HepG2 (cell line): ENCODE results near the gene GALNTL6. TPM values are rescaled to one million over a fixed set of nuclear protein-coding genes. Genes with fewer than 3 reads are reported as not detected.

Experiments used
- ATAC-seq: fragments of 200-7000 bp; cut with Tn5 transposase; 3 replicates; pipeline ENCODE4 v1.9.1; 2020; ENCODE audit warnings: mild to moderate bottlenecking, moderate library complexity
- BruUV-seq: library from RNA; stranded (reverse); fragments of 400-500 nt; replicated peaks from 2 replicates; lab custom pipeline; 2021; lab: Mats Ljungman, UMichigan
- CTCF ChIA-PET: fragments of 300-600 bp; formaldehyde crosslinking; extraction: SDS; loops from one replicate; lab custom pipeline; 2021; ENCODE audit warnings: low total read pairs, inconsistent platforms, low intra/inter-chr PET ratio; lab: Yijun Ruan, JAX
- POLR2A ChIA-PET: fragments of 350-600 bp; sonication (Branson Sonifier 250); formaldehyde crosslinking; loops from one replicate; lab custom pipeline; 2020; ENCODE audit warnings: antibody characterized with exemption, inconsistent platforms; lab: Yijun Ruan, JAX
- DNase-seq: peaks from one replicate; pipeline ENCODE4 v3.0.0-alpha.2; 2015; ENCODE audit warnings: low spot score
- FAIRE-seq: peaks from 3 replicates; lab custom pipeline; 2011; peaks lifted over from hg19 to GRCh38; lab: Jason Lieb, UNC
- H2AFZ ChIP-seq: one replicate; pipeline ENCODE4 v1.6.1; 2011; ENCODE audit warnings: low read length, inconsistent platforms
- H3K27ac ChIP-seq: fragments of 300-600 bp; 3 replicates; pipeline ENCODE4 v1.8.0; 2011; ENCODE audit warnings: mixed run types, mild to moderate bottlenecking, mixed read lengths, low read length, inconsistent platforms; ENCODE audit not compliant: insufficient read depth; ENCODE audit errors: extremely low read length
- H3K27me3 ChIP-seq, 2 experiments: fragments of 200-600 bp in 1 of 2; 2 replicates in 1 of 2; 3 replicates in 1 of 2; pipeline versions ENCODE4 v1.6.0 to v1.8.0; 2011; ENCODE audit warnings: low read length in 2 of 2, mild to moderate bottlenecking in 2 of 2, moderate library complexity in 2 of 2, inconsistent platforms in 1 of 2; ENCODE audit not compliant: insufficient read depth in 2 of 2, control insufficient read depth in 1 of 2
- H3K36me3 ChIP-seq, 2 experiments: fragments of 200-600 bp in 1 of 2; replicated peaks in 1 of 2; 2 replicates in 1 of 2; 3 replicates in 1 of 2; pipeline versions ENCODE4 v1.5.1 to v1.8.0; 2011; ENCODE audit warnings: low read length in 2 of 2, inconsistent platforms in 1 of 2; ENCODE audit not compliant: insufficient read depth in 2 of 2, control insufficient read depth in 1 of 2
- H3K4me1 ChIP-seq: 2 replicates; pipeline ENCODE4 v1.5.1; 2012; ENCODE audit warnings: low read length, inconsistent platforms; ENCODE audit not compliant: insufficient read depth
- H3K4me2 ChIP-seq: 2 replicates; pipeline ENCODE4 v1.6.0; 2011; ENCODE audit warnings: low read depth, low read length, inconsistent platforms
- H3K4me3 ChIP-seq, 3 experiments: fragments of 200-600 bp in 1 of 3; sonication (generic), shearing (Covaris generic) in 1 of 3; replicated peaks in 1 of 3; 2 replicates each; pipeline ENCODE4 v1.5.1; 2011 to 2016; ENCODE audit warnings: low read length in 3 of 3, inconsistent platforms in 2 of 3, low read depth in 2 of 3, mild to moderate bottlenecking in 2 of 3, control low read depth in 1 of 3, mixed read lengths in 1 of 3; ENCODE audit not compliant: insufficient read depth in 1 of 3
- H3K79me2 ChIP-seq: one replicate; pipeline ENCODE4 v1.6.1; 2011; ENCODE audit warnings: low read length, inconsistent platforms; ENCODE audit not compliant: insufficient read depth
- H3K9ac ChIP-seq: 2 replicates; pipeline ENCODE4 v1.6.0; 2011; ENCODE audit warnings: mild to moderate bottlenecking, low read depth, low read length, inconsistent platforms; ENCODE audit not compliant: insufficient read depth
- H3K9me3 ChIP-seq: 2 replicates; pipeline ENCODE4 v1.5.1; 2012; ENCODE audit warnings: mild to moderate bottlenecking, low read length
- H4K20me1 ChIP-seq: 2 replicates; pipeline ENCODE4 v1.6.0; 2011; ENCODE audit warnings: inconsistent platforms, mild to moderate bottlenecking, low read length, moderate library complexity; ENCODE audit not compliant: insufficient read depth
- ATRX ChIP-seq: sonication (generic); formaldehyde crosslinking; IDR thresholded peaks from 2 replicates; pipeline ENCODE4 v1.4.0; 2020; ENCODE audit warnings: missing genetic modification reagents, borderline replicate concordance
- CEBPG ChIP-seq: IDR thresholded peaks from 2 replicates; pipeline ENCODE4 v1.6.1; 2016
- ELK4 ChIP-seq: sonication (generic); formaldehyde crosslinking; IDR thresholded peaks from 2 replicates; pipeline ENCODE4 v1.9.0; 2021; ENCODE audit warnings: missing genetic modification reagents, borderline replicate concordance
- FLYWCH1 ChIP-seq: sonication (generic); formaldehyde crosslinking; IDR thresholded peaks from 2 replicates; pipeline ENCODE4 v1.8.1; 2023; ENCODE audit warnings: mild to moderate bottlenecking, missing genetic modification reagents
- FOXK1 ChIP-seq: sonication (generic); formaldehyde crosslinking; IDR thresholded peaks from 2 replicates; pipeline ENCODE4 v1.4.0; 2020; ENCODE audit warnings: low read depth, missing genetic modification reagents, borderline replicate concordance
- KLF16 ChIP-seq, 2 experiments: sonication (generic) in 1 of 2; formaldehyde crosslinking in 1 of 2; IDR thresholded peaks; 2 replicates each; pipeline versions ENCODE4 v1.6.1 to v1.8.0; 2016 to 2023; ENCODE audit warnings: missing genetic modification reagents in 2 of 2, missing compliant biosample characterization in 1 of 2
- PCBP2 ChIP-seq: fragments of 200-400 bp; formaldehyde crosslinking; optimal IDR thresholded peaks from 2 replicates; pipeline ENCODE3; 2018; ENCODE audit warnings: low read length, low read depth; ENCODE audit not compliant: poor library complexity, severe bottlenecking
- PHF8 ChIP-seq: sonication (generic); formaldehyde crosslinking; IDR thresholded peaks from 2 replicates; pipeline ENCODE4 v1.5.0; 2020; ENCODE audit warnings: missing genetic modification reagents
- ZBTB7B ChIP-seq: sonication (generic); formaldehyde crosslinking; IDR thresholded peaks from 2 replicates; pipeline ENCODE4 v1.4.0; 2020; ENCODE audit warnings: missing genetic modification reagents
- ZNF205 ChIP-seq: IDR thresholded peaks from 2 replicates; pipeline ENCODE4 v1.6.1; 2018; ENCODE audit warnings: missing biosample characterization, missing genetic modification reagents
- ZNF781 ChIP-seq: sonication (generic); formaldehyde crosslinking; IDR thresholded peaks from 2 replicates; pipeline ENCODE4 v1.5.1; 2020; ENCODE audit warnings: borderline replicate concordance, mild to moderate bottlenecking, missing genetic modification reagents; ENCODE audit errors: not compliant biosample characterization
- ZNF788 ChIP-seq: sonication (generic); formaldehyde crosslinking; IDR thresholded peaks from 2 replicates; pipeline ENCODE4 v1.5.0; 2020; ENCODE audit warnings: mild to moderate bottlenecking, missing genetic modification reagents, borderline replicate concordance
- ZNF841 ChIP-seq: sonication (generic); formaldehyde crosslinking; IDR thresholded peaks from 2 replicates; pipeline ENCODE4 v1.8.1; 2023; ENCODE audit warnings: missing genetic modification reagents, borderline replicate concordance
- WGBS: methylation state at CpG from one replicate; pipeline ENCODE4 v1.1.6; 2017; ENCODE audit warnings: low lambda C conversion rate; 5-methylcytosine and 5-hydroxymethylcytosine counted together
- in situ Hi-C: cut with HindIII; loops from 2 replicates; pipeline ENCODE4 v1.10.0; 2017; ENCODE audit warnings: low pct_unique_long_range_greater_than_20kb; ENCODE audit not compliant: extremely low pct_ligation_motif_present
- intact Hi-C: fragments of 100-400 bp; cut with micrococcal nuclease; formaldehyde crosslinking; loops from one replicate; pipeline ENCODE4 v1.10.0; 2022; ENCODE audit not compliant: unreplicated experiment
- polyA plus RNA-seq, 8 experiments: library from polyadenylated mRNA; depleted of rRNA in 3 of 8; stranded (reverse) in 7 of 8; unstranded in 1 of 8; fragments of >200 nt; fragmentation: Illumina TruSeq in 4 of 8; extraction: Trizol in 4 of 8; gene quantifications; 2 replicates each; pipeline versions ENCODE4 v1.2.1 to v1.2.3, GENCODE V29; 2011 to 2016; ENCODE audit warnings: low read depth in 4 of 8, missing spikeins in 1 of 8, mixed read lengths in 1 of 8; ENCODE audit not compliant: insufficient read depth in 1 of 8
- total RNA-seq, 5 experiments: library from RNA; depleted of rRNA; stranded (reverse); fragments of >200 nt; fragmentation: Illumina TruSeq; extraction: Trizol; gene quantifications; 2 replicates each; pipeline ENCODE4 v1.2.3, GENCODE V29; 2016; ENCODE audit warnings: low read depth in 1 of 5
- TF ChIP-seq, protein P1 (sequence below): sonication (generic); formaldehyde crosslinking; conservative IDR thresholded peaks from 2 replicates; pipeline ENCODE4 v1.8.1; 2023; ENCODE audit warnings: missing genetic modification reagents
- TF ChIP-seq, protein P2 (sequence below): IDR thresholded peaks from 2 replicates; pipeline ENCODE4 v1.6.1; 2016; ENCODE audit warnings: missing genetic modification reagents, missing compliant biosample characterization
- TF ChIP-seq, protein P3 (sequence below): sonication (generic); formaldehyde crosslinking; IDR thresholded peaks from 2 replicates; pipeline ENCODE4 v1.4.0; 2020; ENCODE audit warnings: mild to moderate bottlenecking, missing genetic modification reagents

GALNTL6 gene
- total and polyA plus RNA-seq, 2 of the 13 experiments (the other 11 are each of a cell fraction or from before 2014, with no cell fraction given): not detected

- no TSS peak for BruUV-seq
- FAIRE-seq (no peak), DNase-seq (no peak), ATAC-seq (no peak)
- ChIA-PET CTCF (no interaction called here), POLR2A (no interaction called here)
- H3K4me1 ChIP-seq: no peaks in the 10 kb centered on the region
- peaks cover 14% of the 10 kb centered on the region for H3K9me3 ChIP-seq
- no peaks in the 10 kb centered on the region; a peak in 1 of 5 replicates for H3K27me3 ChIP-seq
- no peak overlapping the region for H3K9ac ChIP-seq
- no peak overlapping the region for H3K4me2 ChIP-seq
- no peak for TF ChIP-seq ZNF205 (CRISPR knock-in tag)
- TF ChIP-seq, protein P1, sequence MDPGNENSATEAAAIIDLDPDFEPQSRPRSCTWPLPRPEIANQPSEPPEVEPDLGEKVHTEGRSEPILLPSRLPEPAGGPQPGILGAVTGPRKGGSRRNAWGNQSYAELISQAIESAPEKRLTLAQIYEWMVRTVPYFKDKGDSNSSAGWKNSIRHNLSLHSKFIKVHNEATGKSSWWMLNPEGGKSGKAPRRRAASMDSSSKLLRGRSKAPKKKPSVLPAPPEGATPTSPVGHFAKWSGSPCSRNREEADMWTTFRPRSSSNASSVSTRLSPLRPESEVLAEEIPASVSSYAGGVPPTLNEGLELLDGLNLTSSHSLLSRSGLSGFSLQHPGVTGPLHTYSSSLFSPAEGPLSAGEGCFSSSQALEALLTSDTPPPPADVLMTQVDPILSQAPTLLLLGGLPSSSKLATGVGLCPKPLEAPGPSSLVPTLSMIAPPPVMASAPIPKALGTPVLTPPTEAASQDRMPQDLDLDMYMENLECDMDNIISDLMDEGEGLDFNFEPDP (CRISPR knock-in tag): no peak
- no peak for TF ChIP-seq ATRX (CRISPR knock-in tag)
- TF ChIP-seq ZBTB7B: no peak
- no peak for TF ChIP-seq ZNF788 (CRISPR knock-in tag)
- no peak for TF ChIP-seq ZNF781 (CRISPR knock-in tag)
- TF ChIP-seq FOXK1 (CRISPR knock-in tag): no peak
- TF ChIP-seq, protein P2, sequence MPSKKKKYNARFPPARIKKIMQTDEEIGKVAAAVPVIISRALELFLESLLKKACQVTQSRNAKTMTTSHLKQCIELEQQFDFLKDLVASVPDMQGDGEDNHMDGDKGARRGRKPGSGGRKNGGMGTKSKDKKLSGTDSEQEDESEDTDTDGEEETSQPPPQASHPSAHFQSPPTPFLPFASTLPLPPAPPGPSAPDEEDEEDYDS (CRISPR knock-in tag): no peak
- TF ChIP-seq ZNF841 (CRISPR knock-in tag): no peak
- no peak for TF ChIP-seq PHF8 (CRISPR knock-in tag)
- no peak for TF ChIP-seq FLYWCH1 (CRISPR knock-in tag)
- TF ChIP-seq PCBP2: no peak
- TF ChIP-seq, protein P3, sequence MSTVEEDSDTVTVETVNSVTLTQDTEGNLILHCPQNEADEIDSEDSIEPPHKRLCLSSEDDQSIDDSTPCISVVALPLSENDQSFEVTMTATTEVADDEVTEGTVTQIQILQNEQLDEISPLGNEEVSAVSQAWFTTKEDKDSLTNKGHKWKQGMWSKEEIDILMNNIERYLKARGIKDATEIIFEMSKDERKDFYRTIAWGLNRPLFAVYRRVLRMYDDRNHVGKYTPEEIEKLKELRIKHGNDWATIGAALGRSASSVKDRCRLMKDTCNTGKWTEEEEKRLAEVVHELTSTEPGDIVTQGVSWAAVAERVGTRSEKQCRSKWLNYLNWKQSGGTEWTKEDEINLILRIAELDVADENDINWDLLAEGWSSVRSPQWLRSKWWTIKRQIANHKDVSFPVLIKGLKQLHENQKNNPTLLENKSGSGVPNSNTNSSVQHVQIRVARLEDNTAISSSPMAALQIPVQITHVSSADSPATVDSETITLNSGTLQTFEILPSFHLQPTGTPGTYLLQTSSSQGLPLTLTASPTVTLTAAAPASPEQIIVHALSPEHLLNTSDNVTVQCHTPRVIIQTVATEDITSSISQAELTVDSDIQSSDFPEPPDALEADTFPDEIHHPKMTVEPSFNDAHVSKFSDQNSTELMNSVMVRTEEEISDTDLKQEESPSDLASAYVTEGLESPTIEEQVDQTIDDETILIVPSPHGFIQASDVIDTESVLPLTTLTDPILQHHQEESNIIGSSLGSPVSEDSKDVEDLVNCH (CRISPR knock-in tag): no peak
- no peak for TF ChIP-seq KLF16 (CRISPR knock-in tag; IDR thresholded peaks at IDR 0.05)
- no peak for TF ChIP-seq ELK4
- no peak for TF ChIP-seq CEBPG
- in situ Hi-C loops: no loop called here
- intact Hi-C loops: no loop called here
- H3K79me2 ChIP-seq: no peaks in the 10 kb centered on the region
- H3K27ac ChIP-seq: no peak overlapping the region
- no peak overlapping the region for H2AFZ ChIP-seq
- H3K4me3 ChIP-seq: no peak overlapping the region
- WGBS: 38% methylated on average over 4 of the region's 4 CpGs
- no peaks in the 10 kb centered on the region for H3K36me3 ChIP-seq
- H4K20me1 ChIP-seq: no peaks in the 10 kb centered on the region
These were observed 949.7 kb downstream of the GALNTL6 start for GRCh38 chr4:172762895-172763294.
